A549 (cell line): Measurements from ENCODE around the gene EGFL8.

ENCODE experiments used
- CTCF ChIP-seq: fragments of >200 bp; sonication (Bioruptor Twin); formaldehyde crosslinking; IDR thresholded peaks from 3 replicates; pipeline ENCODE4 v1.5.1; 2016
- EP300 ChIP-seq, 2 experiments: fragments of >200 bp; sonication (Bioruptor Twin); formaldehyde crosslinking; IDR thresholded peaks; 2 replicates in 1 of 2; 3 replicates in 1 of 2; pipeline ENCODE4 v1.6.1; 2016 to 2017
- KDM1A ChIP-seq: fragments of 200-600 bp; sonication (generic); IDR thresholded peaks from 2 replicates; pipeline ENCODE4 v1.6.1; 2016; ENCODE audit warnings: low read depth, mild to moderate bottlenecking
- MAFK ChIP-seq: fragments of 450-650 bp; IDR thresholded peaks from 2 replicates; pipeline ENCODE4 v1.6.1; 2014; ENCODE audit not compliant: partially characterized antibody
- MYC ChIP-seq: IDR thresholded peaks from 2 replicates; pipeline ENCODE4 v1.6.1; 2012; ENCODE audit warnings: mild to moderate bottlenecking, inconsistent platforms, low read length, improper control_type of control experiment, borderline replicate concordance
- PBX3 ChIP-seq: IDR thresholded peaks from 2 replicates; pipeline ENCODE4 v1.6.1; 2012
- POLR2AphosphoS2 ChIP-seq: conservative IDR thresholded peaks from 2 replicates; pipeline ENCODE4 v1.6.1; 2012; ENCODE audit warnings: low read length, improper control_type of control experiment, inconsistent platforms
- RCOR1 ChIP-seq: fragments of 150-350 bp; IDR thresholded peaks from 2 replicates; pipeline ENCODE4 v1.6.1; 2014; ENCODE audit warnings: antibody characterized with exemption, low read length, low read depth
- REST ChIP-seq: fragments of 200-600 bp; sonication (generic); IDR thresholded peaks from 2 replicates; pipeline ENCODE4 v1.6.1; 2016; ENCODE audit warnings: antibody characterized with exemption, mild to moderate bottlenecking, moderate library complexity
- RFX5 ChIP-seq: fragments of 450-650 bp; IDR thresholded peaks from 2 replicates; pipeline ENCODE4 v1.7.1; 2014; ENCODE audit warnings: antibody characterized with exemption, mild to moderate bottlenecking, moderate library complexity
- ZNF302 ChIP-seq: fragments of 250-450 bp; sonication (Bioruptor Pico); IDR thresholded peaks from 2 replicates; pipeline ENCODE4 v1.9.0; 2021; ENCODE audit warnings: inconsistent platforms, mild to moderate bottlenecking, moderate library complexity
- TF ChIP-seq, protein P1 (sequence below): fragments of >200 bp; sonication (Bioruptor Twin); formaldehyde crosslinking; IDR thresholded peaks from 3 replicates; pipeline ENCODE4 v1.6.1; 2016
- TF ChIP-seq, protein P2 (sequence below): fragments of 250-450 bp; sonication (Bioruptor Pico); IDR thresholded peaks from 2 replicates; pipeline ENCODE4 v1.5.0; 2021; ENCODE audit warnings: mild to moderate bottlenecking, moderate library complexity, borderline replicate concordance

DNA sequence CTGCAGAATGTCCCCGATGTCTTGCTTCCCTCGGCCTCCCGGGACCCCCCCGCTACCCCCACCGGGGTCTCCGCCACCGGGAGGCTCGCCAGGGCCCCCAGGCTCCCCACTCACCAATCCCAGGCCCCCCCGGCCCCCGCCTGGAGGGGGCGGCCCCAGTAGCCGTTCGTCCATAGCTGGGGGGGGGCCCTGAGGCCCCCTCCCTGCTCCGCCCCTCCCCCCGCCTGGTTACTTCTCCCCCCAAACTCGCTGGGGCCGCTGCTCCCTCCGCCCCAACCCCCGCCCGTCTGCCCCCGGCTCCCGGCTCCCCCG, 25.3 kb downstream of the EGFL8 start:
- TF ChIP-seq PBX3 (no peak), RFX5 (no peak), RCOR1 (no peak), MYC (no peak), CTCF (no peak), POLR2AphosphoS2 (no peak), ZNF302 (CRISPR knock-in tag) (no peak), KDM1A (no peak), REST (no peak), MAFK (no peak), EP300 (IDR thresholded peaks at IDR 0.05) (no peak)
- TF ChIP-seq, protein P1, sequence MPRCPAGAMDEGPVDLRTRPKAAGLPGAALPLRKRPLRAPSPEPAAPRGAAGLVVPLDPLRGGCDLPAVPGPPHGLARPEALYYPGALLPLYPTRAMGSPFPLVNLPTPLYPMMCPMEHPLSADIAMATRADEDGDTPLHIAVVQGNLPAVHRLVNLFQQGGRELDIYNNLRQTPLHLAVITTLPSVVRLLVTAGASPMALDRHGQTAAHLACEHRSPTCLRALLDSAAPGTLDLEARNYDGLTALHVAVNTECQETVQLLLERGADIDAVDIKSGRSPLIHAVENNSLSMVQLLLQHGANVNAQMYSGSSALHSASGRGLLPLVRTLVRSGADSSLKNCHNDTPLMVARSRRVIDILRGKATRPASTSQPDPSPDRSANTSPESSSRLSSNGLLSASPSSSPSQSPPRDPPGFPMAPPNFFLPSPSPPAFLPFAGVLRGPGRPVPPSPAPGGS, result no peak
- TF ChIP-seq, protein P2, sequence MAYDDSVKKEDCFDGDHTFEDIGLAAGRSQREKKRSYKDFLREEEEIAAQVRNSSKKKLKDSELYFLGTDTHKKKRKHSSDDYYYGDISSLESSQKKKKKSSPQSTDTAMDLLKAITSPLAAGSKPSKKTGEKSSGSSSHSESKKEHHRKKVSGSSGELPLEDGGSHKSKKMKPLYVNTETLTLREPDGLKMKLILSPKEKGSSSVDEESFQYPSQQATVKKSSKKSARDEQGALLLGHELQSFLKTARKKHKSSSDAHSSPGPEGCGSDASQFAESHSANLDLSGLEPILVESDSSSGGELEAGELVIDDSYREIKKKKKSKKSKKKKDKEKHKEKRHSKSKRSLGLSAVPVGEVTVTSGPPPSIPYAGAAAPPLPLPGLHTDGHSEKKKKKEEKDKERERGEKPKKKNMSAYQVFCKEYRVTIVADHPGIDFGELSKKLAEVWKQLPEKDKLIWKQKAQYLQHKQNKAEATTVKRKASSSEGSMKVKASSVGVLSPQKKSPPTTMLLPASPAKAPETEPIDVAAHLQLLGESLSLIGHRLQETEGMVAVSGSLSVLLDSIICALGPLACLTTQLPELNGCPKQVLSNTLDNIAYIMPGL (CRISPR knock-in tag), result no peak
